HFF-Myc (cell line): ENCODE measurements around the gene OLIG2.

Experiments
- DNase-seq: peaks from one replicate; pipeline ENCODE4 v3.0.0-alpha.2; 2011; ENCODE audit warnings: low read depth; ENCODE audit errors: extremely low read depth
- H3K4me3 ChIP-seq: replicated peaks from 2 replicates; pipeline ENCODE4 v1.5.1; 2011; ENCODE audit warnings: low read depth, mild to moderate bottlenecking, control low read depth, low read length
- TF ChIP-seq, protein P1 (sequence below): IDR thresholded peaks from 2 replicates; pipeline ENCODE4 v1.5.1; 2012; ENCODE audit warnings: mild to moderate bottlenecking, low read depth, low read length, control low read depth; ENCODE audit errors: missing control alignments

OLIG2 gene

DNA sequence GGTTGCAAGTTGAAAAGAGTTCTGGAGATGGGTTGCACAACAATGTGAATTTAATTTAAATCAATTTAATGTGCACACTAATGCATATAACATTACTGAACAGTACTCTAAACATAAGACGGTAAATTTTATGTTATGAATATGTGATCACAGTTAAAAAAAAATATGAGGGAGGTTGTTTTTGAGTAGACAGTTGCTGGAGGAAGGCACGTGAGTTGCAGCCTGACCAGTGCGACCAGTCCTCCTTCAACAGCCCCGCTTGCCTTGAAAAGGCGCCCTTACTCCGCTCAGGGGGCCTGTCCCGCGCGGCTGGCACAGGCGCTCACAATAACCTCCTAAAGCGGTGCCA is 43.9 kb downstream of the OLIG2 start:
- TF ChIP-seq, protein P1, sequence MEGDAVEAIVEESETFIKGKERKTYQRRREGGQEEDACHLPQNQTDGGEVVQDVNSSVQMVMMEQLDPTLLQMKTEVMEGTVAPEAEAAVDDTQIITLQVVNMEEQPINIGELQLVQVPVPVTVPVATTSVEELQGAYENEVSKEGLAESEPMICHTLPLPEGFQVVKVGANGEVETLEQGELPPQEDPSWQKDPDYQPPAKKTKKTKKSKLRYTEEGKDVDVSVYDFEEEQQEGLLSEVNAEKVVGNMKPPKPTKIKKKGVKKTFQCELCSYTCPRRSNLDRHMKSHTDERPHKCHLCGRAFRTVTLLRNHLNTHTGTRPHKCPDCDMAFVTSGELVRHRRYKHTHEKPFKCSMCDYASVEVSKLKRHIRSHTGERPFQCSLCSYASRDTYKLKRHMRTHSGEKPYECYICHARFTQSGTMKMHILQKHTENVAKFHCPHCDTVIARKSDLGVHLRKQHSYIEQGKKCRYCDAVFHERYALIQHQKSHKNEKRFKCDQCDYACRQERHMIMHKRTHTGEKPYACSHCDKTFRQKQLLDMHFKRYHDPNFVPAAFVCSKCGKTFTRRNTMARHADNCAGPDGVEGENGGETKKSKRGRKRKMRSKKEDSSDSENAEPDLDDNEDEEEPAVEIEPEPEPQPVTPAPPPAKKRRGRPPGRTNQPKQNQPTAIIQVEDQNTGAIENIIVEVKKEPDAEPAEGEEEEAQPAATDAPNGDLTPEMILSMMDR: no peak
- no peak overlapping the region for H3K4me3 ChIP-seq
- DNase-seq: no peak

DNA sequence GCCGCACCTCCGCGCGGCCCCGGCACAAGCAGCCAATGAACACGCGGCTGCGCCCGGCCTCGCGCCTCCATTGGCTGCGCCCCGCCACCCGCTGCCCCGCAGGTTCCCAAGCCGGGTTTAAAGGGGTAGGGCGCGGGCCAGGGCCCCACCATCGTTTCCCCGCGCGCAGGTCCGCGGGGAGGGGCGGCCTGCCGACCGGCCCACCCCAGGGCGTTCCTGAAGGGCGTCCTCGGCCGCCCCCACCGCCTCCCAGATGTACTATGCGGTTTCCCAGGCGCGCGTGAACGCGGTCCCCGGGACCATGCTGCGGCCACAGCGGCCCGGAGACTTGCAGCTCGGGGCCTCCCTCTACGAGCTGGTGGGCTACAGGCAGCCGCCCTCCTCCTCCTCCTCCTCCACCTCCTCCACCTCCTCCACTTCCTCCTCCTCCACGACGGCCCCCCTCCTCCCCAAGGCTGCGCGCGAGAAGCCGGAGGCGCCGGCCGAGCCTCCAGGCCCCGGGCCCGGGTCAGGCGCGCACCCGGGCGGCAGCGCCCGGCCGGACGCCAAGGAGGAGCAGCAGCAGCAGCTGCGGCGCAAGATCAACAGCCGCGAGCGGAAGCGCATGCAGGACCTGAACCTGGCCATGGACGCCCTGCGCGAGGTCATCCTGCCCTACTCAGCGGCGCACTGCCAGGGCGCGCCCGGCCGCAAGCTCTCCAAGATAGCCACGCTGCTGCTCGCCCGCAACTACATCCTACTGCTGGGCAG is 44.4 kb downstream of the OLIG2 start, which contains the start of gene OLIG1:
Gene OLIG1 (plus strand): TSS at position 148 of the 750 bp plus-strand sequence. CDS start 106 bp downstream, at position 254.
- TF ChIP-seq, protein P1: no peak
- H3K4me3 ChIP-seq: no peak within 1 kb of the TSS
- no peak for DNase-seq

- DNase-seq: no peak
- TF ChIP-seq, protein P1: no peak
- H3K4me3 ChIP-seq: no peak overlapping the region
Observed at GRCh38 chr21:33070744-33070997, 44.9 kb downstream of the OLIG2 start.

DNA sequence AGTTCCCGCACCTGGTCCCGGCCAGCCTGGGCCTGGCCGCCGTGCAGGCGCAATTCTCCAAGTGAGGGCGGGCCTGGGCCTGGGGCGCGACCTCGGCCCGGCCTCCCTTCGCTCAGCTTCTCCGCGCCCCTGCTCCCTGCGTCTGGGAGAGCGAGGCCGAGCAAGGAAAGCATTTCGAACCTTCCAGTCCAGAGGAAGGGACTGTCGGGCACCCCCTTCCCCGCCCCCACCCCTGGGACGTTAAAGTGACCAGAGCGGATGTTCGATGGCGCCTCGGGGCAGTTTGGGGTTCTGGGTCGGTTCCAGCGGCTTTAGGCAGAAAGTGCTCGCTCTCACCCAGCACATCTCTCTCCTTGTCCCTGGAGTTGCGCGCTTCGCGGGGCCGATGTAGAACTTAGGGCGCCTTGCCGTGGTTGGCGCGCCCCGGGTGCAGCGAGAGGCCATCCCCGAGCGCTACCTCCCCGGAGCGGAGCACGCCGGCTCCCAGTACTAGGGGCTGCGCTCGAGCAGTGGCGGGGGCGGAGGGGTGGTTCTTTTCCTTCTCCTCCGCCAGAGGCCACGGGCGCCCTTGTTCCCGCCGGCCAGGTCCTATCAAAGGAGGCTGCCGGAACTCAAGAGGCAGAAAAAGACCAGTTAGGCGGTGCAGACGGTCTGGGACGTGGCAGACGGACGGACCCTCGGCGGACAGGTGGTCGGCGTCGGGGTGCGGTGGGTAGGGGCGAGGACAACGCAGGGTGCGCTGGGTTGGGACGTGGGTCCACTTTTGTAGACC is 45.4 kb downstream of the OLIG2 start:
- no peak overlapping the region for H3K4me3 ChIP-seq
- TF ChIP-seq, protein P1: no peak

DNA sequence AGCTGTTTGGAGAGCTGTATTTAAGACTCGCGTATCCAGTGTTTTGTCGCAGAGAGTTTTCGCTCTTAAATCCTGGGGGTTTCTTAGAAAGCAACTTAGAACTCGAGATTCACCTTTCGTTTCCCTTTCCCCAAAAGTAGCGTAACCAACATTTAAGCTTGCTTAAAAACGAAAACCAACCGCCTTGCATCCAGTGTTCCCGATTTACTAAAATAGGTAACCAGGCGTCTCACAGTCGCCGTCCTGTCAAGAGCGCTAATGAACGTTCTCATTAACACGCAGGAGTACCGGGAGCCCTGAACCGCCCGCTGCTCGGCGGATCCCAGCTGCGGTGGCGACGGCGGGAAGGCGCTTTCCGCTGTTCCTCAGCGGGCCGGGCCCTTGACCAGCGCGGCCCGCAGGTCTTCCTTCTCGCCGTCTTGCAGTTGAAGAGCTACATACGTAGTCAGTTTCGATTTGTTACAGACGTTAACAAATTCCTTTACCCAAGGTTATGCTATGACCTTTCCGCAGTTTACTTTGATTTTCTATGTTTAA is 46.1 kb downstream of the OLIG2 start:
- TF ChIP-seq, protein P1: no peak
- no peak for DNase-seq
- 0 out of 2 replicates have a peak overlapping the region, but pooled peaks have one; percentile 4 for H3K4me3 ChIP-seq

More for the DNA sequence above, 45.4 kb downstream of the OLIG2 start:
- DNase-seq: no peak

GRCh38 chr21:33073636-33074035 is 47.9 kb downstream of the OLIG2 start:
- TF ChIP-seq, protein P1: no peak
- DNase-seq: no peak
- H3K4me3 ChIP-seq: no peak overlapping the region
